HFF-Myc (cell line): ENCODE results near the gene BAHCC1.

Experiments used
- DNase-seq: peaks from one replicate; pipeline ENCODE4 v3.0.0-alpha.2; 2011; ENCODE audit warnings: low read depth; ENCODE audit errors: extremely low read depth
- H3K4me3 ChIP-seq: replicated peaks from 2 replicates; pipeline ENCODE4 v1.5.1; 2011; ENCODE audit warnings: low read depth, mild to moderate bottlenecking, control low read depth, low read length
- CTCF ChIP-seq: IDR thresholded peaks from 2 replicates; pipeline ENCODE4 v1.5.1; 2012; ENCODE audit warnings: mild to moderate bottlenecking, low read depth, low read length, control low read depth; ENCODE audit errors: missing control alignments

The BAHCC1 gene

DNA sequence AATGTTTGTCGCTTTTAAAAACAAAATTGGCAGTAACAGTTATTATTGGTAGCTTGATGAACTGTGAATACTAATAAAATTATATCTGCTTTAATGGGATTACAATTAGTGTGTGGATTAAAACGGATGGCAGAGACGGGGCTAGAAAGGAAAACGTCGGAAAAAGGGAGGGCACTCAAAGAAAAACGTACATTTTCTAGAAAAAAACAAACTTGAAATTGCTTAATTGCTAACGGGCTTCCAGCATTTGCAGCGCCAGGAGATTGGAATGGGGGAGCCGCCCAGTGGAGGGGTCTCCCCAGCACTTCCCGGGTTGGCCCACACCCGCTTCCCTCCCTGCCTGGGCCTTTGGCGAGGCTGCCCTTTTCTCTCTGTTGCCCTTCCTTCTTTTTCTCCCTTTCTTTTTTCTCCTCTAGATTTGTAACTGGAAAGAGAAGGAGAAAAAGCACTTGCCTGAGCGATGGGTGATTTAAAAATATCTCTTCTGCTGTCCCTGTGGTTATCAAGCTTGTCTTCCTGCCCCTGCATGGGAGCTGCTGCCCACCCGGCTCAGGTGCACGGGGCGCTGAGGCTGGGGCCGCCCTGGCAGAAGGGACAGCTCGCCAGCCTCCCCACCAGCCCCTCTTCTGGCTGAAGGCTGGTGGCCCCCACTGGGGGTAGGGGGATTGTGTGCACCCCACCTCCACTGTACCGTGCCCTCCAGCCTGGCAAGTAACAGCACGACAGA lies 5.9 kb downstream of the BAHCC1 start:
- peak overlapping the region; percentile 56 for H3K4me3 ChIP-seq
- TF ChIP-seq CTCF = no peak
- DNase-seq = no peak

- TF ChIP-seq CTCF = peak; percentile 32
- no peak for DNase-seq
- H3K4me3 ChIP-seq = no peak overlapping the region
Measured at GRCh38 chr17:81401723-81402529, 6.7 kb downstream of the BAHCC1 start.

- no peak overlapping the region for H3K4me3 ChIP-seq
- no peak for TF ChIP-seq CTCF
- DNase-seq = no peak
Measured at GRCh38 chr17:81402530-81402941, 7.3 kb downstream of the BAHCC1 start.

DNA sequence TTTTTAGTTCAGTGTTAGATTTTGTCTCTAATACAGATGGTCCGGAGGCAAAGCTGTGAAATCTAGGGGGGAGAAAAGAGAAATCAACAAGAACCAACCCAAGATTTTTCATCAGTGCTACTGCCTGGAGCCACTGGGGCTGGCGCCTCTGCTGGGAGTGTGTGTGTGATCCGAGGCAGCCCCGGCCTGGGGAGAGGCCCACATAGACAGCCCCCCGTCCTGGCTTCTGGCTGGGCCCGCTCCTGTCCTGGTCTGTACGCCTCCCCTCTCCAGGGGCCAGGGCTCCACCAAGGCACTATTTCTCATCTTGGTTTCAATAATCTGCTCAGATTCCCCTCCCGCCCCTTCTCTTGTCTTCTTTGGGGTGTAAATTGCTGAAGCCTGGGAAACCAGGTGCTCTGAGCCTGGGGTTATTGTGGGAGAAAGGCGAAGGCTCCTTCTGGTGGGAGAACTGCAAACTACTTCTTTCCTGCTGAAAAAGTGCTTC lies 7.8 kb downstream of the BAHCC1 start:
- TF ChIP-seq CTCF = no peak
- H3K4me3 ChIP-seq = no peak overlapping the region
- no peak for DNase-seq

GRCh38 chr17:81403671-81404534 lies 8.6 kb downstream of the BAHCC1 start:
- no peak overlapping the region for H3K4me3 ChIP-seq
- DNase-seq = no peak
- no peak for TF ChIP-seq CTCF

DNA sequence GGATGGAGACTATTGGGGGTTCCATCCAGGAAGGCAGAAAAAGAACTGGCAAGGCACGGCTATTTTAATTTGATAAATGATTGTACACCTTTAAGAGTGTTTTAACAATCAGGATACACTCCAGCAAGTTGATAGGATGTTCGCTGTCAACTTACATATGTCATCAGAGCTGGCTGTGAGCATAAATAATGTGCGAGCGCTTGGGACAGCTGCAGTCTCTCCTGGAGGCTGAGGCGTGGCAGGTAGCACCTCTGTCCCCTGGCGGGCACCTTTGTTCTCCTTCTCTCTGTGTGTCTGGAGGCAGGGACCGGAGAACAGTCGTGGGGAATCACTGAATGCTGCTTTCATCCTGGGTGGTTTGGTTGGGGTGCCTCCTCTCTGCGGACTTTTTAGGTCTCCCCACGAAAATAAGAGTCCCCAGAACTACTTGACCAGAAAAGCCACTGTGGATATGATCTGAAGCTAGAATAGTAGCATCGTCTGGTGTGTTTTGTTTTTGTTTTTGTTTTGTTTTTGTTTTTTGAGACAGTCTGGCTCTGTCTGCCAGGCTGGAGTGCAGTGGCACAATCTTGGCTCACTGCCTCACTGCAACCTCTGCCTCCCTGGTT lies 9.4 kb downstream of the BAHCC1 start:
- no peak for DNase-seq
- H3K4me3 ChIP-seq = no peak overlapping the region

More for the DNA sequence above, 9.4 kb downstream of the BAHCC1 start:
- TF ChIP-seq CTCF = no peak
